HCT116 (cell line): Measurements from ENCODE around the gene GNPTG. TPM values are rescaled to one million over a fixed set of nuclear protein-coding genes. Genes with fewer than 3 reads are reported as not detected.

ENCODE experiments used
- ATAC-seq: fragments of 200-7000 bp; cut with Tn5 transposase; 2 replicates; pipeline ENCODE4 v1.9.1; 2020; ENCODE audit warnings: mild to moderate bottlenecking, moderate library complexity
- BruUV-seq: library from RNA; stranded (reverse); fragments of 400-500 nt; replicated peaks from 2 replicates; lab custom pipeline; 2021; lab: Mats Ljungman, UMichigan
- CTCF ChIA-PET: fragments of 300-600 bp; sonication (Branson Sonifier 250); formaldehyde crosslinking; loops from one replicate; lab custom pipeline; 2021; ENCODE audit warnings: antibody characterized with exemption; lab: Charles Lee
- POLR2A ChIA-PET: fragments of 300-600, 350-600 bp; sonication (Branson Sonifier 250); formaldehyde crosslinking; loops from one replicate; lab custom pipeline; 2021; ENCODE audit warnings: antibody characterized with exemption; lab: Charles Lee
- RAD21 ChIA-PET, 2 experiments: fragments of 300-600 bp; sonication (Branson Sonifier 250); formaldehyde crosslinking; loops; one replicate each; lab custom pipeline; 2023; ENCODE audit warnings: low total read pairs in 2 of 2; ENCODE audit not compliant: uncharacterized antibody in 2 of 2, unreplicated experiment in 2 of 2, low non-redundant PET in 1 of 2; lab: Charles Lee
- DNase-seq: peaks from one replicate; pipeline ENCODE4 v3.0.0-alpha.2; 2010; ENCODE audit warnings: low read depth, low spot score
- H2AFZ ChIP-seq: fragments of 200-600 bp; shearing (Covaris generic), sonication (generic); 2 replicates; pipeline ENCODE4 v1.6.1; 2017; ENCODE audit warnings: low read depth, mixed run types, mixed read lengths, antibody characterized with exemption, low read length; ENCODE audit not compliant: poor library complexity, severe bottlenecking
- H3K27ac ChIP-seq: 2 replicates; pipeline ENCODE4 v1.5.1; 2012; ENCODE audit warnings: low read depth, low read length
- H3K27me3 ChIP-seq: fragments of 200-600 bp; sonication (generic); 2 replicates; pipeline ENCODE4 v1.6.1; 2016; ENCODE audit warnings: mixed run types, low read length, mixed read lengths; ENCODE audit not compliant: insufficient read depth
- H3K36me3 ChIP-seq, 2 experiments: fragments of 200-500 bp in 1 of 2; fragments of 200-600 bp in 1 of 2; sonication (Bioruptor generic) in 1 of 2; sonication (generic) in 1 of 2; 2 replicates each; pipeline versions ENCODE4 v1.5.1 to v1.6.1; 2014 to 2016; ENCODE audit warnings: low read length in 2 of 2, inconsistent platforms in 1 of 2, mixed read lengths in 1 of 2, mixed run types in 1 of 2; ENCODE audit not compliant: insufficient read depth in 2 of 2, control insufficient read depth in 1 of 2
- H3K4me1 ChIP-seq, 2 experiments: fragments of 200-600 bp in 1 of 2; sonication (generic) in 1 of 2; 2 replicates each; pipeline versions ENCODE4 v1.5.1 to v1.6.1; 2012 to 2017; ENCODE audit warnings: low read length in 2 of 2, inconsistent platforms in 1 of 2, mild to moderate bottlenecking in 1 of 2, mixed read lengths in 1 of 2, mixed run types in 1 of 2, moderate library complexity in 1 of 2; ENCODE audit not compliant: insufficient read depth in 2 of 2, control insufficient read depth in 1 of 2
- H3K4me2 ChIP-seq: fragments of 200-600 bp; sonication (generic); 2 replicates; pipeline ENCODE4 v1.6.1; 2017; ENCODE audit warnings: mixed run types, low read length, mixed read lengths
- H3K4me3 ChIP-seq, 2 experiments: fragments of 200-600 bp in 1 of 2; sonication (generic) in 1 of 2; replicated peaks in 1 of 2; 2 replicates each; pipeline ENCODE4 v1.5.1; 2011 to 2016; ENCODE audit warnings: low read length in 2 of 2, control low read depth in 1 of 2, low read depth in 1 of 2, mild to moderate bottlenecking in 1 of 2, mixed read lengths in 1 of 2, mixed run types in 1 of 2
- H3K79me2 ChIP-seq: fragments of 200-600 bp; sonication (generic); 2 replicates; pipeline ENCODE4 v1.6.1; 2017; ENCODE audit warnings: mild to moderate bottlenecking, mixed run types, low read length, moderate library complexity, mixed read lengths; ENCODE audit not compliant: insufficient read depth
- H3K9ac ChIP-seq: fragments of 200-600 bp; sonication (generic); 2 replicates; pipeline ENCODE4 v1.6.1; 2016; ENCODE audit warnings: low read length, mixed read lengths
- H3K9me2 ChIP-seq: fragments of 200-600 bp; sonication (generic), shearing (Covaris generic); 2 replicates; pipeline ENCODE4 v1.6.1; 2017; ENCODE audit warnings: mixed run types, mild to moderate bottlenecking, moderate library complexity; ENCODE audit not compliant: insufficient read depth
- H3K9me3 ChIP-seq, 2 experiments: fragments of 200-500 bp in 1 of 2; fragments of 200-600 bp in 1 of 2; sonication (Bioruptor generic) in 1 of 2; sonication (generic) in 1 of 2; 2 replicates each; pipeline ENCODE4 v1.6.1; 2014 to 2017; ENCODE audit warnings: low read length in 2 of 2, mixed read lengths in 2 of 2, inconsistent platforms in 1 of 2, low read depth in 1 of 2, mild to moderate bottlenecking in 1 of 2, mixed run types in 1 of 2, moderate library complexity in 1 of 2; ENCODE audit not compliant: control insufficient read depth in 1 of 2, insufficient read depth in 1 of 2
- H4K20me1 ChIP-seq: fragments of 200-600 bp; sonication (generic), shearing (Covaris generic); 2 replicates; pipeline ENCODE4 v1.6.1; 2017; ENCODE audit warnings: mixed run types, mild to moderate bottlenecking, moderate library complexity; ENCODE audit not compliant: insufficient read depth
- ATF3 ChIP-seq: IDR thresholded peaks from 2 replicates; pipeline ENCODE4 v1.6.1; 2012
- CEBPB ChIP-seq: IDR thresholded peaks from 2 replicates; pipeline ENCODE4 v1.6.1; 2012; ENCODE audit warnings: low read depth
- EGR1 ChIP-seq: IDR thresholded peaks from 2 replicates; pipeline ENCODE4 v1.6.1; 2012; ENCODE audit warnings: low read depth
- EZH2phosphoT487 ChIP-seq: fragments of 200-600 bp; IDR thresholded peaks from 2 replicates; pipeline ENCODE4 v1.6.1; 2018; ENCODE audit warnings: antibody characterized with exemption, borderline replicate concordance
- FOSL1 ChIP-seq: IDR thresholded peaks from 2 replicates; pipeline ENCODE4 v1.6.1; 2012; ENCODE audit warnings: low read depth
- JUND ChIP-seq: IDR thresholded peaks from 2 replicates; pipeline ENCODE4 v1.6.1; 2012
- POLR2AphosphoS5 ChIP-seq: IDR thresholded peaks from 2 replicates; pipeline ENCODE4 v1.6.1; 2011; ENCODE audit warnings: mild to moderate bottlenecking, low read depth, low read length, moderate library complexity
- RAD21 ChIP-seq: IDR thresholded peaks from 2 replicates; pipeline ENCODE4 v1.6.1; 2012; ENCODE audit warnings: low read depth, mild to moderate bottlenecking
- SIN3A ChIP-seq: IDR thresholded peaks from 2 replicates; pipeline ENCODE4 v1.6.1; 2012; ENCODE audit warnings: low read depth
- TCF7L2 ChIP-seq: IDR thresholded peaks from 2 replicates; pipeline ENCODE4 v1.7.0; 2011; ENCODE audit warnings: borderline replicate concordance, inconsistent platforms; ENCODE audit not compliant: insufficient read depth, insufficient read length; ENCODE audit errors: extremely low read depth
- ZFX ChIP-seq: fragments of 450-650 bp; IDR thresholded peaks from 2 replicates; pipeline ENCODE4 v1.6.1; 2017
- intact Hi-C: fragments of 100-400 bp; cut with micrococcal nuclease; formaldehyde crosslinking; loops from 2 replicates; pipeline ENCODE4 v1.10.0; 2022
- total RNA-seq: library from RNA; stranded (reverse); gene quantifications from one replicate; pipeline ENCODE4 v1.2.1, GENCODE V29; 2021; ENCODE audit not compliant: unreplicated experiment
- TF ChIP-seq, protein P1 (sequence below): IDR thresholded peaks from 2 replicates; pipeline ENCODE4 v1.6.1; 2012
- TF ChIP-seq, protein P2 (sequence below), 3 experiments: fragments of 200-600 bp in 1 of 3; sonication (generic) in 1 of 3; IDR thresholded peaks in 2 of 3; conservative IDR thresholded peaks in 1 of 3; 2 replicates each; pipeline ENCODE4 v1.5.1; 2012 to 2017; ENCODE audit warnings: low read depth in 2 of 3, low read length in 2 of 3, antibody characterized with exemption in 1 of 3, borderline replicate concordance in 1 of 3, control low read depth in 1 of 3, mild to moderate bottlenecking in 1 of 3, mixed read lengths in 1 of 3, mixed run types in 1 of 3, moderate library complexity in 1 of 3; ENCODE audit not compliant: insufficient read depth in 1 of 3

GNPTG gene
- total RNA-seq, 1 experiment from 2014 or later: 35.2 TPM

DNA sequence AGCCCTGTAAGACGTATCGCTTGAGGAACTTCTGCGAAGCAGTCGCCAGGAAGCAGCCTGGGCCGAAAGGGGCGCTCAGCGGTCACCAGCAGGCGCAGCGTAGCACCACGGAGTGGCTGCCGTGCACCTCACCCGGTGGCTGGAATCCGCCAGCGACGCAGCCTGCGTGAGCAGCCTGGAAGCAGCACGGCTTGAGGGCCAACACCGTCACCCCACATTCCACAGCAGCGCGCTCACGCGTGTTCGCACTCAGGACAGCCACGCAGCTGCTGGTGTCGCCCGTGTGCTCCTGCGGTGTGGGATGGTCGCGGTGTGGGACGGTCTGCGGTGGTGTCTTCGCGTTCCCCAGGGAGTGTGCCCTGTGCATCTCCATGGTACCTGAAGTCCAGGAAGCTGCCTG, 32.7 kb upstream of the GNPTG start:
- ATAC-seq (no peak), DNase-seq (no peak)
- Histone ChIP-seq H3K79me2 (peaks cover 62% of the 10 kb centered on the region), H3K9me3 (no peaks in the 10 kb centered on the region), H2AFZ (no peak overlapping the region), H4K20me1 (no peaks in the 10 kb centered on the region), H3K27ac (no peak overlapping the region), H3K36me3 (peaks cover 62 to 63% of the 10 kb centered on the region in 2 experiments), H3K9ac (no peak overlapping the region), H3K4me2 (no peak overlapping the region), H3K9me2 (no peaks in the 10 kb centered on the region), H3K4me1 (no peaks in the 10 kb centered on the region), H3K27me3 (no peaks in the 10 kb centered on the region), H3K4me3 (no peak overlapping the region)
- ChIA-PET RAD21 (no interaction called here), CTCF (no interaction called here), POLR2A (no interaction called here)
- no TSS peak for BruUV-seq
- TF ChIP-seq JUND (no peak), CEBPB (no peak), TCF7L2 (no peak), RAD21 (no peak), FOSL1 (no peak), SIN3A (no peak), EGR1 (no peak), POLR2AphosphoS5 (no peak), EZH2phosphoT487 (no peak), ZFX (no peak)
- TF ChIP-seq, protein P1, sequence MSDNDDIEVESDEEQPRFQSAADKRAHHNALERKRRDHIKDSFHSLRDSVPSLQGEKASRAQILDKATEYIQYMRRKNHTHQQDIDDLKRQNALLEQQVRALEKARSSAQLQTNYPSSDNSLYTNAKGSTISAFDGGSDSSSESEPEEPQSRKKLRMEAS: no peak
- intact Hi-C loops: no loop called here

GRCh38 chr16:1320097-1320496, 31.6 kb upstream of the GNPTG start:
- Histone ChIP-seq H4K20me1 (peaks cover 3% of the 10 kb centered on the region; the same call in 1 of the 2 replicates), H3K4me3 (no peak overlapping the region), H3K79me2 (peaks cover 51% of the 10 kb centered on the region), H3K4me1 (no peaks in the 10 kb centered on the region), H3K9me3 (no peaks in the 10 kb centered on the region), H2AFZ (no peak overlapping the region), H3K27ac (no peak overlapping the region), H3K9me2 (no peaks in the 10 kb centered on the region), H3K4me2 (no peak overlapping the region), H3K36me3 (peaks cover 53 to 60% of the 10 kb centered on the region in 2 experiments), H3K9ac (no peak overlapping the region), H3K27me3 (no peaks in the 10 kb centered on the region)
- ChIA-PET CTCF (no interaction called here), RAD21 (no interaction called here), POLR2A (no interaction called here)
- intact Hi-C loops: no loop called here
- ATAC-seq: no peak
- no TSS peak for BruUV-seq
- DNase-seq: no peak
- no peak for TF ChIP-seq ATF3
- TF ChIP-seq EGR1: no peak
- TF ChIP-seq TCF7L2: no peak
- TF ChIP-seq FOSL1: no peak
- TF ChIP-seq, protein P2, sequence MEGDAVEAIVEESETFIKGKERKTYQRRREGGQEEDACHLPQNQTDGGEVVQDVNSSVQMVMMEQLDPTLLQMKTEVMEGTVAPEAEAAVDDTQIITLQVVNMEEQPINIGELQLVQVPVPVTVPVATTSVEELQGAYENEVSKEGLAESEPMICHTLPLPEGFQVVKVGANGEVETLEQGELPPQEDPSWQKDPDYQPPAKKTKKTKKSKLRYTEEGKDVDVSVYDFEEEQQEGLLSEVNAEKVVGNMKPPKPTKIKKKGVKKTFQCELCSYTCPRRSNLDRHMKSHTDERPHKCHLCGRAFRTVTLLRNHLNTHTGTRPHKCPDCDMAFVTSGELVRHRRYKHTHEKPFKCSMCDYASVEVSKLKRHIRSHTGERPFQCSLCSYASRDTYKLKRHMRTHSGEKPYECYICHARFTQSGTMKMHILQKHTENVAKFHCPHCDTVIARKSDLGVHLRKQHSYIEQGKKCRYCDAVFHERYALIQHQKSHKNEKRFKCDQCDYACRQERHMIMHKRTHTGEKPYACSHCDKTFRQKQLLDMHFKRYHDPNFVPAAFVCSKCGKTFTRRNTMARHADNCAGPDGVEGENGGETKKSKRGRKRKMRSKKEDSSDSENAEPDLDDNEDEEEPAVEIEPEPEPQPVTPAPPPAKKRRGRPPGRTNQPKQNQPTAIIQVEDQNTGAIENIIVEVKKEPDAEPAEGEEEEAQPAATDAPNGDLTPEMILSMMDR (IDR thresholded peaks at IDR 0.05 in 2 of 3, conservative IDR thresholded peaks at IDR 0.05 in 1 of 3; ENCODE audit: borderline replicate concordance in 1 of 3, insufficient read depth in 1 of 3, low read depth in 2 of 3, low read length in 2 of 3): no peak
- TF ChIP-seq, protein P1: no peak
